HepG2 (cell line): ENCODE data around the gene CTDNEP1. TPM values are rescaled to one million over a fixed set of nuclear protein-coding genes. Genes with fewer than 3 reads are reported as not detected.

Source experiments
- FOXA3 ChIP-seq: IDR thresholded peaks from 2 replicates; pipeline ENCODE4 v1.6.1; 2016; ENCODE audit warnings: missing genetic modification reagents, missing compliant biosample characterization
- GTF2F1 ChIP-seq: fragments of 150-350 bp; IDR thresholded peaks from 2 replicates; pipeline ENCODE4 v1.6.1; 2014; ENCODE audit warnings: low read length
- HDAC1 ChIP-seq: sonication (generic); formaldehyde crosslinking; IDR thresholded peaks from 2 replicates; pipeline ENCODE4 v1.5.1; 2020; ENCODE audit warnings: mild to moderate bottlenecking, missing genetic modification reagents
- KLF16 ChIP-seq, 2 experiments: sonication (generic) in 1 of 2; formaldehyde crosslinking in 1 of 2; IDR thresholded peaks; 2 replicates each; pipeline versions ENCODE4 v1.6.1 to v1.8.0; 2016 to 2023; ENCODE audit warnings: missing genetic modification reagents in 2 of 2, missing compliant biosample characterization in 1 of 2
- MED1 ChIP-seq: sonication (generic); formaldehyde crosslinking; IDR thresholded peaks from 2 replicates; pipeline ENCODE4 v1.4.0; 2020; ENCODE audit warnings: missing genetic modification reagents
- POGZ ChIP-seq: sonication (generic); formaldehyde crosslinking; IDR thresholded peaks from 2 replicates; pipeline ENCODE4 v1.4.0; 2020; ENCODE audit warnings: mild to moderate bottlenecking, missing genetic modification reagents
- POLR2G ChIP-seq: fragments of 200-400 bp; formaldehyde crosslinking; IDR thresholded peaks from 2 replicates; pipeline ENCODE4 v1.6.1; 2018; ENCODE audit warnings: mild to moderate bottlenecking, low read depth, low read length, moderate library complexity
- SP140L ChIP-seq: sonication (generic); formaldehyde crosslinking; IDR thresholded peaks from 2 replicates; pipeline ENCODE4 v1.4.0; 2020; ENCODE audit warnings: missing genetic modification reagents, borderline replicate concordance
- SSRP1 ChIP-seq: IDR thresholded peaks from 2 replicates; pipeline ENCODE4 v1.6.1; 2016; ENCODE audit warnings: control low read depth
- ZFP90 ChIP-seq: sonication (generic); formaldehyde crosslinking; IDR thresholded peaks from 2 replicates; pipeline ENCODE4 v1.8.0; 2022; ENCODE audit warnings: missing genetic modification reagents, mild to moderate bottlenecking, inconsistent platforms, borderline replicate concordance
- ZNF331 ChIP-seq: sonication (generic); formaldehyde crosslinking; IDR thresholded peaks from 2 replicates; pipeline ENCODE4 v1.4.0; 2020; ENCODE audit warnings: missing genetic modification reagents
- ZNF468 ChIP-seq: sonication (generic); formaldehyde crosslinking; IDR thresholded peaks from 2 replicates; pipeline ENCODE4 v1.8.0; 2022; ENCODE audit warnings: mild to moderate bottlenecking, moderate library complexity, missing genetic modification reagents
- ZSCAN25 ChIP-seq: sonication (generic); formaldehyde crosslinking; IDR thresholded peaks from 2 replicates; pipeline ENCODE4 v1.8.0; 2022; ENCODE audit warnings: mild to moderate bottlenecking, missing genetic modification reagents
- polyA plus RNA-seq, 8 experiments: library from polyadenylated mRNA; depleted of rRNA in 3 of 8; stranded (reverse) in 7 of 8; unstranded in 1 of 8; fragments of >200 nt; fragmentation: Illumina TruSeq in 4 of 8; extraction: Trizol in 4 of 8; gene quantifications; 2 replicates each; pipeline versions ENCODE4 v1.2.1 to v1.2.3, GENCODE V29; 2011 to 2016; ENCODE audit warnings: low read depth in 4 of 8, missing spikeins in 1 of 8, mixed read lengths in 1 of 8; ENCODE audit not compliant: insufficient read depth in 1 of 8
- total RNA-seq, 5 experiments: library from RNA; depleted of rRNA; stranded (reverse); fragments of >200 nt; fragmentation: Illumina TruSeq; extraction: Trizol; gene quantifications; 2 replicates each; pipeline ENCODE4 v1.2.3, GENCODE V29; 2016; ENCODE audit warnings: low read depth in 1 of 5
- TF ChIP-seq, protein P1 (sequence below): IDR thresholded peaks from 2 replicates; pipeline ENCODE4 v1.6.1; 2016; ENCODE audit warnings: missing compliant biosample characterization, missing genetic modification reagents, borderline replicate concordance
- TF ChIP-seq, protein P2 (sequence below): sonication (generic); formaldehyde crosslinking; IDR thresholded peaks from 2 replicates; pipeline ENCODE4 v1.4.0; 2020; ENCODE audit warnings: missing genetic modification reagents
- TF ChIP-seq, protein P3 (sequence below): sonication (generic); formaldehyde crosslinking; IDR thresholded peaks from 2 replicates; pipeline ENCODE4 v1.5.0; 2020; ENCODE audit warnings: mild to moderate bottlenecking, missing genetic modification reagents
- TF ChIP-seq, protein P4 (sequence below): sonication (generic); formaldehyde crosslinking; IDR thresholded peaks from 2 replicates; pipeline ENCODE4 v1.5.1; 2020; ENCODE audit warnings: mild to moderate bottlenecking, missing genetic modification reagents

CTDNEP1 gene
- total and polyA plus RNA-seq, 2 of the 13 experiments (the other 11 are each of a cell fraction or from before 2014, with no cell fraction given) = 19.8 to 118 TPM

DNA sequence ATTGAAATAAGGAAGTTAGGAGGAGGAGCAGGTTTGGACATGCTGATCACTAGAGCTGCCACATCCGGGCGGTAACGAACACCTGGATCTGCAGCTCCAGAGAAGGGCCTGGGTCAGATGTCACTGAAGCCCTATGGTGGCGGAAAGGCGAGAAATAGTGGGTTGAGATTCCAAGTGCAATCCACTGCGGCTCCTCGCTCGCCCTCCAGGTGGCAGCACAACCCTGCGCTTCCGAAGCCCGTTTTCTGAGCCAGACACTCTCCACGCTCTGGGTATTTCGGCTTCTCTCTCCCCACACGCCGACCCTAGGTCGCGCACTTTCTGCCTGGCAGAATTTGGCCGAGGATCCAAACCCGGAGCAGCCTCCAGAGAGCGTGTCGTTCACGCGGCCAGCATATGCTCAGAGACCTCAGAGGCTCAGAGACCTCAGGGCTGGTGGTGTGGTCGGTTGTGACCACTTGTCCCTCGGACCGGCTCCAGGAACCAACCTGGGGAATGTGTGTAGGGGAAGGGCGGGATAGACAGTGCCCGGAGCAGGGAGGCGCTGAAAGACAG, 29.1 kb upstream of the CTDNEP1 start (continued):
- TF ChIP-seq KLF16 (CRISPR knock-in tag; IDR thresholded peaks at IDR 0.05) (peak in 1 of 2 experiments; percentile 83; a peak in 1 of 4 replicates), POLR2G (0 out of 2 replicates have a peak, but pooled peaks have one; percentile 33), ZNF331 (CRISPR knock-in tag) (0 out of 2 replicates have a peak, but pooled peaks have one; percentile 16), SP140L (no peak), ZSCAN25 (peak; percentile 85), MED1 (peak; percentile 71), FOXA3 (CRISPR knock-in tag) (peak; percentile 37; the same call in 1 of the 2 replicates), SSRP1 (CRISPR knock-in tag) (0 out of 2 replicates have a peak, but pooled peaks have one; percentile 60), POGZ (CRISPR knock-in tag) (peak; percentile 24), HDAC1 (peak; percentile 64; the same call in 1 of the 2 replicates), ZFP90 (peak; percentile 41; the same call in 1 of the 2 replicates), GTF2F1 (no peak), ZNF468 (CRISPR knock-in tag) (peak; percentile 74; the same call in 1 of the 2 replicates)
- TF ChIP-seq, protein P1, sequence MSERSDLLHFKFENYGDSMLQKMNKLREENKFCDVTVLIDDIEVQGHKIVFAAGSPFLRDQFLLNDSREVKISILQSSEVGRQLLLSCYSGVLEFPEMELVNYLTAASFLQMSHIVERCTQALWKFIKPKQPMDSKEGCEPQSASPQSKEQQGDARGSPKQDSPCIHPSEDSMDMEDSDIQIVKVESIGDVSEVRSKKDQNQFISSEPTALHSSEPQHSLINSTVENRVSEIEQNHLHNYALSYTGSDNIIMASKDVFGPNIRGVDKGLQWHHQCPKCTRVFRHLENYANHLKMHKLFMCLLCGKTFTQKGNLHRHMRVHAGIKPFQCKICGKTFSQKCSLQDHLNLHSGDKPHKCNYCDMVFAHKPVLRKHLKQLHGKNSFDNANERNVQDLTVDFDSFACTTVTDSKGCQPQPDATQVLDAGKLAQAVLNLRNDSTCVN (CRISPR knock-in tag) = peak; percentile 60; the same call in 1 of the 2 replicates
- TF ChIP-seq, protein P2, sequence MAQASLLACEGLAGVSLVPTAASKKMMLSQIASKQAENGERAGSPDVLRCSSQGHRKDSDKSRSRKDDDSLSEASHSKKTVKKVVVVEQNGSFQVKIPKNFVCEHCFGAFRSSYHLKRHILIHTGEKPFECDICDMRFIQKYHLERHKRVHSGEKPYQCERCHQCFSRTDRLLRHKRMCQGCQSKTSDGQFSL (CRISPR knock-in tag) = no peak
- TF ChIP-seq, protein P3, sequence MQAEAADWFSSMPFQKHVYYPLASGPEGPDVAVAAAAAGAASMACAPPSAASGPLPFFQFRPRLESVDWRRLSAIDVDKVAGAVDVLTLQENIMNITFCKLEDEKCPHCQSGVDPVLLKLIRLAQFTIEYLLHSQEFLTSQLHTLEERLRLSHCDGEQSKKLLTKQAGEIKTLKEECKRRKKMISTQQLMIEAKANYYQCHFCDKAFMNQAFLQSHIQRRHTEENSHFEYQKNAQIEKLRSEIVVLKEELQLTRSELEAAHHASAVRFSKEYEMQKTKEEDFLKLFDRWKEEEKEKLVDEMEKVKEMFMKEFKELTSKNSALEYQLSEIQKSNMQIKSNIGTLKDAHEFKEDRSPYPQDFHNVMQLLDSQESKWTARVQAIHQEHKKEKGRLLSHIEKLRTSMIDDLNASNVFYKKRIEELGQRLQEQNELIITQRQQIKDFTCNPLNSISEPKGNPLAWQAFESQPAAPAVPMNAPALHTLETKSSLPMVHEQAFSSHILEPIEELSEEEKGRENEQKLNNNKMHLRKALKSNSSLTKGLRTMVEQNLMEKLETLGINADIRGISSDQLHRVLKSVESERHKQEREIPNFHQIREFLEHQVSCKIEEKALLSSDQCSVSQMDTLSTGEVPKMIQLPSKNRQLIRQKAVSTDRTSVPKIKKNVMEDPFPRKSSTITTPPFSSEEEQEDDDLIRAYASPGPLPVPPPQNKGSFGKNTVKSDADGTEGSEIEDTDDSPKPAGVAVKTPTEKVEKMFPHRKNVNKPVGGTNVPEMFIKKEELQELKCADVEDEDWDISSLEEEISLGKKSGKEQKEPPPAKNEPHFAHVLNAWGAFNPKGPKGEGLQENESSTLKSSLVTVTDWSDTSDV (CRISPR knock-in tag) = peak; percentile 86; the same call in 1 of the 2 replicates
- TF ChIP-seq, protein P4, sequence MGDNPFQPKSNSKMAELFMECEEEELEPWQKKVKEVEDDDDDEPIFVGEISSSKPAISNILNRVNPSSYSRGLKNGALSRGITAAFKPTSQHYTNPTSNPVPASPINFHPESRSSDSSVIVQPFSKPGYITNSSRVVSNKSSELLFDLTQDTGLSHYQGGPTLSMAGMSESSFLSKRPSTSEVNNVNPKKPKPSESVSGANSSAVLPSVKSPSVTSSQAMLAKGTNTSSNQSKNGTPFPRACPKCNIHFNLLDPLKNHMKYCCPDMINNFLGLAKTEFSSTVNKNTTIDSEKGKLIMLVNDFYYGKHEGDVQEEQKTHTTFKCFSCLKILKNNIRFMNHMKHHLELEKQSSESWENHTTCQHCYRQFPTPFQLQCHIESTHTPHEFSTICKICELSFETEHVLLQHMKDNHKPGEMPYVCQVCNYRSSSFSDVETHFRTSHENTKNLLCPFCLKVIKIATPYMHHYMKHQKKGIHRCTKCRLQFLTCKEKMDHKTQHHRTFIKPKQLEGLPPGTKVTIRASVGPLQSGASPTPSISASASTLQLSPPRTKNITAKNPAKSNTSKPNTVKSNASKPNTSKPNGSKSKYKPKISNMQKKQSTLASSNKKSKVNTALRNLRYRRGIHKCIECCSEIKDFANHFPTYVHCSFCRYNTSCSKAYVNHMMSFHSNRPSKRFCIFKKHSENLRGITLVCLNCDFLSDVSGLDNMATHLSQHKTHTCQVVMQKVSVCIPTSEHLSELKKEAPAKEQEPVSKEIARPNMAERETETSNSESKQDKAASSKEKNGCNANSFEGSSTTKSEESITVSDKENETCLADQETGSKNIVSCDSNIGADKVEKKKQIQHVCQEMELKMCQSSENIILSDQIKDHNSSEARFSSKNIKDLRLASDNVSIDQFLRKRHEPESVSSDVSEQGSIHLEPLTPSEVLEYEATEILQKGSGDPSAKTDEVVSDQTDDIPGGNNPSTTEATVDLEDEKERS (CRISPR knock-in tag) = peak; percentile 24; the same call in 1 of the 2 replicates
